Activated CD8-positive, alpha-beta memory T cell treated with anti-CD3 and anti-CD28 coated beads for 1 hour (primary cell): Measurements from ENCODE around the gene AGAP4.
"Not testable (repeated sequence)": the region's sequence is repeated elsewhere in the genome, so short reads cannot be mapped to it uniquely, and the experiment has no call there.

Experiments
- DNase-seq, 2 donors: peaks; one replicate each; pipeline ENCODE4 v3.0.0-alpha.2; 2020; ENCODE audit warnings: low read depth in 1 of 2; ENCODE audit errors: extremely low read depth in 1 of 2

The AGAP4 gene

GRCh38 chr10:45794761-45795160, 52.5 kb downstream of the AGAP4 start:
- DNase-seq: not testable (repeated sequence)

DNA sequence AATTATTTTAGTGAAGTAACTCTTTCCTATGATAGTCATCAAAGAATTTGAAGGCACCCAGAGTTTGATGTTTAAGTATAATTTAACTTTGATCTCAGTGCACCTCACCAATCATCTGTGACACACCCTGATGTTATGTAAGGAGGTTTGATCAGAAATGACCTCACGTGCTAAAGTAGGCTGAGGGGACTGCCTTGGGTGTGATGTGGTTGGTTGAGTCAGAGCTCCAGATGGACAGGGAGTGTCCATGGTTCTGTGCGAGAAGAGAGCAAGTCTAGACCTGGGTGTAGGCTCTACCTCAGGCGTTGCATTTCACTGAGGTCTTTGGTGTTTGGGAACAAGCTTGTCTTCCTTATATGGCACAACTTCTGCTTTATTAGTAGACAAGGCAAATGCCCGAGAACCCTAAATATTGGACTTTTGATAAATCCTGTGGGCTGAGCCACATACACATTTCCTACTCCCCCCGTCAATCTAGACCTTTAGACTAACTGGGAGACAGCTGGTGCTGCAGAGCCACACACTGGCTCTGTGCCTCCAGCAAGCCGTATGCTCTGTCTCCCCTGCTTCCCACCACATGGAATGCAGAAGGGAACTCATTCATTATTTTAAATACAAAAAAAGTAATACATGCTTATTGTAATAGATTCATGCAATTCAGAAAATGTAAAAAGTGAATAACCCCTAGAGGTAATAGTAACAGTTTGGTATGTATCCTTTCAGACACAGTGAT, 56.4 kb downstream of the AGAP4 start:
- not testable (repeated sequence) for DNase-seq

DNA sequence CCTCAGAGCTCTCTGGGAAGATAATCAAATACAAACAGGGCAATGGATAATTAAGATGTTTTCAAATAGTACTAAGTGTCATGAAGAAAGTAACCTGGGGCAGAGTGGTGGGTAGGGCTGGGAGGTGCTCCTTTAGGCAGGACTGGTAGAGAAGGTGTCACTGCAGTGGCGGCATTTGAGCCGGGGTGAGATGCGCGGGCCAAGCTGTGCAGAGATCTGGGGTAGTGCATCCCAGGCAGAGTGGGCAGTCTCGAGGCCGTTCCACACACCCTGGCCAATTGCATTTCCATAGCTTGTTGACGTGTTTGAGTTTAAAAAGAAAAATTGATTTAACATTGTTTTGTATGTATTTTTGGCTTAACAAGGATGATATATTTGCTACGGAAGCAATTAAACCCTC, 57.3 kb downstream of the AGAP4 start:
- DNase-seq: not testable (repeated sequence)

- DNase-seq: not testable (repeated sequence)
Measured at GRCh38 chr10:45787212-45787741, 60.0 kb downstream of the AGAP4 start.

- DNase-seq: not testable (repeated sequence)
Measured at GRCh38 chr10:45786217-45786616, 61.1 kb downstream of the AGAP4 start.
